Measurements from ENCODE around the gene HS1BP3.

HS1BP3 gene

GRCh38 chr2:20595439-20596192 is 55.3 kb downstream of the HS1BP3 start:
- Histone ChIP-seq H3K4me2 (ENCODE audit: low read depth, low read length, poor library complexity, severe bottlenecking) (no peak overlapping the region), H3K4me3 (ENCODE audit: insufficient read depth, low read length, poor library complexity, severe bottlenecking) (no peak overlapping the region), H2AFZ (ENCODE audit: low read depth, low read length, severe bottlenecking) (no peak overlapping the region), H3K9ac (ENCODE audit: low read length) (no peak overlapping the region), H3K27me3 (ENCODE audit: low read length) (no peaks in the 10 kb centered on the region), H3K9me3 (ENCODE audit: insufficient read depth, low read length) (no peaks in the 10 kb centered on the region), H3K9me2 (replicated peaks; ENCODE audit: insufficient read depth, low read length) (no peaks in the 10 kb centered on the region), H3K79me2 (ENCODE audit: insufficient read depth, low read length) (no peaks in the 10 kb centered on the region), H3K36me3 (ENCODE audit: low read length) (no peaks in the 10 kb centered on the region), H4K20me1 (ENCODE audit: low read depth, low read length) (no peaks in the 10 kb centered on the region), H3F3A (ENCODE audit: insufficient read depth) (no peaks in the 10 kb centered on the region), H3K27ac (ENCODE audit: low read depth, low read length) (no peak overlapping the region)
- TF ChIP-seq CTCF (IDR thresholded peaks at IDR 0.05; ENCODE audit: insufficient read depth, low read length, poor library complexity, severe bottlenecking) (no peak), EZH2phosphoT487 (conservative IDR thresholded peaks at IDR 0.05; ENCODE audit: low read length) (no peak)

- Histone ChIP-seq H4K20me1 (ENCODE audit: low read depth, low read length) (no peaks in the 10 kb centered on the region), H3K36me3 (ENCODE audit: low read length) (no peaks in the 10 kb centered on the region), H3K27ac (ENCODE audit: low read depth, low read length) (no peak overlapping the region), H3F3A (ENCODE audit: insufficient read depth) (no peaks in the 10 kb centered on the region), H3K4me2 (ENCODE audit: low read depth, low read length, poor library complexity, severe bottlenecking) (no peak overlapping the region), H3K9me3 (ENCODE audit: insufficient read depth, low read length) (no peaks in the 10 kb centered on the region), H3K79me2 (ENCODE audit: insufficient read depth, low read length) (no peaks in the 10 kb centered on the region), H3K4me3 (ENCODE audit: insufficient read depth, low read length, poor library complexity, severe bottlenecking) (no peak overlapping the region), H3K27me3 (ENCODE audit: low read length) (no peaks in the 10 kb centered on the region), H2AFZ (ENCODE audit: low read depth, low read length, severe bottlenecking) (no peak overlapping the region), H3K9ac (ENCODE audit: low read length) (no peak overlapping the region), H3K9me2 (replicated peaks; ENCODE audit: insufficient read depth, low read length) (no peaks in the 10 kb centered on the region)
- TF ChIP-seq EZH2phosphoT487 (conservative IDR thresholded peaks at IDR 0.05; ENCODE audit: low read length) (no peak), CTCF (IDR thresholded peaks at IDR 0.05; ENCODE audit: insufficient read depth, low read length, poor library complexity, severe bottlenecking) (no peak)
Measured at GRCh38 chr2:20594957-20595356, 55.9 kb downstream of the HS1BP3 start.

- Histone ChIP-seq H3K9ac (ENCODE audit: low read length) (no peak overlapping the region), H3K4me3 (ENCODE audit: insufficient read depth, low read length, poor library complexity, severe bottlenecking) (no peak overlapping the region), H3F3A (ENCODE audit: insufficient read depth) (no peaks in the 10 kb centered on the region), H3K9me3 (ENCODE audit: insufficient read depth, low read length) (no peaks in the 10 kb centered on the region), H3K27me3 (ENCODE audit: low read length) (no peaks in the 10 kb centered on the region), H3K27ac (ENCODE audit: low read depth, low read length) (no peak overlapping the region), H3K4me2 (ENCODE audit: low read depth, low read length, poor library complexity, severe bottlenecking) (no peak overlapping the region), H3K79me2 (ENCODE audit: insufficient read depth, low read length) (no peaks in the 10 kb centered on the region), H3K36me3 (ENCODE audit: low read length) (no peaks in the 10 kb centered on the region), H3K9me2 (replicated peaks; ENCODE audit: insufficient read depth, low read length) (no peaks in the 10 kb centered on the region), H2AFZ (ENCODE audit: low read depth, low read length, severe bottlenecking) (no peak overlapping the region), H4K20me1 (ENCODE audit: low read depth, low read length) (no peaks in the 10 kb centered on the region)
- TF ChIP-seq EZH2phosphoT487 (conservative IDR thresholded peaks at IDR 0.05; ENCODE audit: low read length) (no peak), CTCF (IDR thresholded peaks at IDR 0.05; ENCODE audit: insufficient read depth, low read length, poor library complexity, severe bottlenecking) (no peak)
Measured at GRCh38 chr2:20594048-20594750, 56.7 kb downstream of the HS1BP3 start.
